ENCODE results near the gene MEF2C. TPM values are rescaled to one million over a fixed set of nuclear protein-coding genes. Genes with fewer than 3 reads are reported as not detected.

Gene MEF2C
- total RNA-seq, 1 donor = 30.0 TPM

DNA sequence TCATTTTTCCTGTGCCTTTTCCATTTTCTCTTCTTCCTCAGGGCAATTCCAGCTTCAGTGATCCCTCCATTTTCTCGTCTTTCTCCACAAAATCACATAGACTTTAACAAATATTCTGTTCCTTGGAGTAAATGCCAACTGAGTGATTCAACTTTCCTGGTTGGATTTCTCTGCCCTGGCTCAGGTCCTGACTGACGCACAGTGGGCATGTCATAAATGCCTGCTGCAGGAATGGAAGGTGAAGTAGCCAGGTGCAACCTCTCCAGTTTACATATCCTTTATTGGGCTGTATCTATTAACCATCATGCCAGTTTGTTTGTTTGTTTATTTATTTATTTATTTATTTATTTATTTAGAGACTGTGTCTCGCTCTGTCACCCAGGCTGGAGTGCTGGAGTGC lies 95.1 kb downstream of the MEF2C start:
- no peaks in the 10 kb centered on the region for H3K9me3 ChIP-seq (ENCODE audit: low read depth, low read length)
- H3K4me3 ChIP-seq (ENCODE audit: low read length) = no peak overlapping the region
- H3K4me1 ChIP-seq (ENCODE audit: insufficient read depth, low read length) = peaks cover 17% of the 10 kb centered on the region

DNA sequence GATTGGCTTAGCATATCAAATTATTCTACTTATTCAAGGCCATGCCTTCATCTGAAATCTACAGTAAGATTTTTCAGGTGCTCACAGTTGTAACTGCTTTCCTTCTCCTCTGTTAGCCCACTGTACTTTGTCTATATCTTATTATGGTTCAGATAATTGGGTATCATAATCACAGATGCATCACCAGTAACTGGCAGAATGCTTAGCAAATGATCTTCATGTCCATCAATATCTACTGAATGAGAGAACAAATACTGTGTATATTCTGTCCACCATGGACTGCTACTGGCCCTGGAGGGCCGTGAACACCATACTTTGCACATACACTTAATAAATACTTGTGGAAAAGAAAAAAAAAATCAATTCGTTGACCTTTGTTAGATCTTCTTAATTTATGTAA lies 96.2 kb downstream of the MEF2C start:
- Histone ChIP-seq H3K9me3 (ENCODE audit: low read depth, low read length) (no peaks in the 10 kb centered on the region), H3K4me1 (ENCODE audit: insufficient read depth, low read length) (peaks cover 22% of the 10 kb centered on the region), H3K27me3 (ENCODE audit: insufficient read depth, low read length) (no peaks in the 10 kb centered on the region), H3K4me3 (ENCODE audit: low read length) (no peak overlapping the region)

More for the DNA sequence above, 95.1 kb downstream of the MEF2C start:
- no peaks in the 10 kb centered on the region for H3K27me3 ChIP-seq (ENCODE audit: insufficient read depth, low read length)

DNA sequence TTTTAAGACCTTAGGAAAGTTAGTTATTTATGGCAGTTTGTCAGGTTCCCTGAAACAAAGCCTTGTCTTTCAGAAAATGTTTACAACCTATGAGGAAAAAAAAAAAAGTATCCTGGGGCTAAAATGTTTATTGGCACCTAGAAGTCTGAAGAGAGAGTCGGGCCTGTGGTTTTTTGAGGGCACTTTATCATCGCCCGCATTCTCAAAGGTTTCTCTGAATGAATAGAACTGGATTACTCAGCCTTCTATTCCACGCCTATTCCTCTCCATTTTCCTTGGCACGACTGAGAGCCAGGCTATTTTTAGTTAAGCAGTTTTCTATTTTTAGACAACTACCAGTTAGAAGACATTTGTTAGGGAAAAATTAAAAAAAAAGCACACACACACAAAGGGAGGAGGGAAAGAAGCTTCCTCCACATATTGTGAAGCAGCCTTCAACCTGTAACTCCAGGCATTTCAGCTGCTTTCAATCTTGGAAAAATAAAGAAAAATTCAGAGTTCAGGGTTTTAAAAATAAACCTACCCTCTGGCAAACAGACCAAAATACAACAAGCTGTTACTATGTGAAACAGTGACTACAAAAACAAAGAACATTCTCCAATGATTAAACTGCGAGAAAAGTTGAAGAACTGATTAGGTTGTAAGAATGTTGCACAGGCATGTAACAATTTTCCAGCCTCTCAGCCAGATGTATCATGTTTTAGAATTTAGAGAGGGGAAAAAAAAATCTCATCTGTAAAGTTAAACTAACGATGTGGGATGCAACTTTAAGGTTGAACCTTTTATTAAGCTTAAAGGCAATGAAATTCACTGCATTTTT lies 97.0 kb downstream of the MEF2C start:
- Histone ChIP-seq H3K9me3 (ENCODE audit: low read depth, low read length) (no peaks in the 10 kb centered on the region), H3K4me3 (ENCODE audit: low read length) (no peak overlapping the region), H3K4me1 (ENCODE audit: insufficient read depth, low read length) (peaks cover 22% of the 10 kb centered on the region), H3K27me3 (ENCODE audit: insufficient read depth, low read length) (no peaks in the 10 kb centered on the region)

DNA sequence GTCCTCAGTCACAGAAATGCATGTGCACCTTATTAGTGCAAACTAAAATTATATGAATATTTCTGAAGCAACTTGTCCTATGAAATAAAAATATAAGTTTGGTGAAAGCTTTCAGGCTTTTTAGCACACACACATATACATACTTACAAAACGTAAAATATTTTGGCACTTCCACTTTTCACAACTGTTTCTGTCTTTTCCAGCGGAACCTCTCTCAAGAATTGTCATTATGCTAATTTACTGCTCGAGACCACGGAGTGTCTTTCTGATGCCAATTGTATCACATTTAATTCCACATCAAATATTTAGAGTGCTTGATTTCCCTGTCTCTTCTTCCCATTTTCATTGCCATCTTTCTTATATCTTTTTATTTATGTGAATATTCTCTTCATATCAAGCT lies 100.4 kb downstream of the MEF2C start:
- H3K9me3 ChIP-seq (ENCODE audit: low read depth, low read length) = no peaks in the 10 kb centered on the region
- H3K4me3 ChIP-seq (ENCODE audit: low read length) = no peak overlapping the region
- peaks cover 23% of the 10 kb centered on the region for H3K4me1 ChIP-seq (ENCODE audit: insufficient read depth, low read length)

DNA sequence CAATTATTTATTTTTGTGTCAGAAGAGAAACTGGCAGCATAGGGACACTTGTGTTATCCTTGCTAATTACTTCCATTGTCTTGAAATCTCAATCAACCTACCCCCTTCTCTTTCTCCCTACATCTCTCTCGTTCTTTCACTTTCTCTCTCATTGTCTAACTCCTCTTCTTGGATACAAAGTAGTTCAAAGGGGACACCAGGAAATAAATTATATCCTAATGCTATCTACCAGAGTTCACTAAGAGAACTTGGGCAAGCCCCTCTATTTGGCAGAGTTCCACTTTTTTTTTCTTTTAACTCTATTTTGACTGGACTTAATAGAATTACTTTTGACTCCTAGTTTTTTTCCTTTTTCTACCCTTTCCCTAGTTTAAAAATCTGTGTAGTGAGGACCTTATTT lies 102.2 kb downstream of the MEF2C start:
- no peaks in the 10 kb centered on the region for H3K9me3 ChIP-seq (ENCODE audit: low read depth, low read length)
- no peaks in the 10 kb centered on the region for H3K27me3 ChIP-seq (ENCODE audit: insufficient read depth, low read length)

More for the DNA sequence above, 100.4 kb downstream of the MEF2C start:
- H3K27me3 ChIP-seq (ENCODE audit: insufficient read depth, low read length) = no peaks in the 10 kb centered on the region

DNA sequence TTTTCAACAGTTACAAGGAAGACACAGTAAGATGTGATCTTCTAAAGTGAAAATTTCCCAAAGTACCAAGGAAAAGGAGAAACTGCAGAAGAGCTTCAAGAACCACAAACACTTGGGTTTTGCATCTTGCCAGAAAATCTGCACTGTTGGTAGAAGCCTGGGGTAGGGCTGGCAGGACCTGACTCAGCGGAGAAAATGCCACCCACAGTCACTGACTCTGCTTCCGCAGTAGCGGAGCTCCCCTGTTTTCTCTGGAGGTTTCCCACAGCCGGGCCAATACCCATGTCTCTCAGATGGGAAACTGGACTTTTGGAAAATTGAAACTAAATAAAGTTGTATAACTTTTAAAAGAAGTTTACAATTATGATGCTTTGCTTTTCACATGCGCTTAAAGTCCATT lies 104.2 kb downstream of the MEF2C start:
- Histone ChIP-seq H3K4me3 (ENCODE audit: low read length) (no peak overlapping the region), H3K9me3 (ENCODE audit: low read depth, low read length) (no peaks in the 10 kb centered on the region), H3K27me3 (ENCODE audit: insufficient read depth, low read length) (no peaks in the 10 kb centered on the region), H3K4me1 (ENCODE audit: insufficient read depth, low read length) (peaks cover 11% of the 10 kb centered on the region)

More for the DNA sequence above, 102.2 kb downstream of the MEF2C start:
- Histone ChIP-seq H3K4me1 (ENCODE audit: insufficient read depth, low read length) (peaks cover 18% of the 10 kb centered on the region), H3K4me3 (ENCODE audit: low read length) (no peak overlapping the region)

DNA sequence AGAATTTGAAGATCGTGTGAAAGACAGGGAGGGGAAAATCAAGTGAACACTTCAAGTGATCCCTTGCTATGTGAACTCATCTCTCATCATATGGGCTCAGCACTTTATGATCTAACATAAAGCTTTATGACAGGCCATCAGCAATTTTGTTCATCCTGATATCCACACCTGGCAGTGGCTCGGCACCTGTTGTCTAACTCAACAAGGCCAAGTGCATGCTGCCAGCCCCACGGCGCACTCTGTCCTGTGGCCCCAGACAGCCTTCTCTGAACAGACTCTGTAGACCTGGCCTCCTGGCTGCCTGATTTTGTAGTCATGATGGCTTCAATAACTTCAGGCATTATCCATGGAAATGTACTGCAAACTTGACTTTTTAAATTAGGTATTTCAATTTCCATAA lies 106.3 kb downstream of the MEF2C start:
- Histone ChIP-seq H3K9me3 (ENCODE audit: low read depth, low read length) (no peaks in the 10 kb centered on the region), H3K27me3 (ENCODE audit: insufficient read depth, low read length) (no peaks in the 10 kb centered on the region), H3K4me3 (ENCODE audit: low read length) (no peak overlapping the region), H3K4me1 (ENCODE audit: insufficient read depth, low read length) (peaks cover 4% of the 10 kb centered on the region)

DNA sequence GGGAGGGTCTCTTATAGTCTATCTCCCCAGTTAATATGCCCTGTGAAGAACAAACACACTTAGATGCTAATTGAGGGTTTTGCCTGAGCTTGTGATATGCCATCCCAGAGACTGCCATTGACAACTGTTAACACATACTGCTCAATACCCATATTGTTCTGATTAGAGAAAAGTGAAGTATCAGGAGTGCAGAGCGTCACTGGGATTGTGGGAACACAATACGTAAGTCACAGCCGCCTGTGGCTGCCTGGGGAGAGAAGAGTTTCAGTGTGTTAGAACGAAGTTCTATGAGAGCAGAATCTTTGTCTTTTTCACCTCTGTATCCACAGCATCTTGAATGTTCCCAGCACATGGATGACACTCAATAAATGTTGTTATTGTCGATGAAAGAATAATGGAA lies 110.2 kb downstream of the MEF2C start:
- Histone ChIP-seq H3K9me3 (ENCODE audit: low read depth, low read length) (no peaks in the 10 kb centered on the region), H3K4me1 (ENCODE audit: insufficient read depth, low read length) (no peaks in the 10 kb centered on the region), H3K27me3 (ENCODE audit: insufficient read depth, low read length) (no peaks in the 10 kb centered on the region), H3K4me3 (ENCODE audit: low read length) (no peak overlapping the region)

DNA sequence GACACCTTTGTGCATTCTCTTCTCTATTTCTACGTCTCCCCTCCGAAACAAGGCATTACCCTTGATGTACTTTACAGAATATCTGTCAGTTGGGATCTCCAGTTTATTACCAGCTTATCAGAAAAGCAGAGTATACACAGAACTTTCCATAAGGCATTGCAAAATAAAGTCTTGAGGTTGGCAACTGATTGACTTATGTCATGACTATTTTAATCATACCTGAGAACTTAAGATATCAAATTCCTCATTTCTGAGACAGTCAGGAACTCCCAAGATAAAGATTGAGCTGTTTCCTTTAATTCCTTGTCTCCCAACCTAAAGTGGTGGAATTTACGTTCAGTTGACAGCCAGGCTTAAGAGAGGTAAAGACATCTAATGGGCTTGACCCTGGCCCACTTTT lies 110.9 kb downstream of the MEF2C start:
- no peaks in the 10 kb centered on the region for H3K9me3 ChIP-seq (ENCODE audit: low read depth, low read length)
- H3K4me1 ChIP-seq (ENCODE audit: insufficient read depth, low read length) = no peaks in the 10 kb centered on the region
- H3K4me3 ChIP-seq (ENCODE audit: low read length) = no peak overlapping the region
- no peaks in the 10 kb centered on the region for H3K27me3 ChIP-seq (ENCODE audit: insufficient read depth, low read length)

DNA sequence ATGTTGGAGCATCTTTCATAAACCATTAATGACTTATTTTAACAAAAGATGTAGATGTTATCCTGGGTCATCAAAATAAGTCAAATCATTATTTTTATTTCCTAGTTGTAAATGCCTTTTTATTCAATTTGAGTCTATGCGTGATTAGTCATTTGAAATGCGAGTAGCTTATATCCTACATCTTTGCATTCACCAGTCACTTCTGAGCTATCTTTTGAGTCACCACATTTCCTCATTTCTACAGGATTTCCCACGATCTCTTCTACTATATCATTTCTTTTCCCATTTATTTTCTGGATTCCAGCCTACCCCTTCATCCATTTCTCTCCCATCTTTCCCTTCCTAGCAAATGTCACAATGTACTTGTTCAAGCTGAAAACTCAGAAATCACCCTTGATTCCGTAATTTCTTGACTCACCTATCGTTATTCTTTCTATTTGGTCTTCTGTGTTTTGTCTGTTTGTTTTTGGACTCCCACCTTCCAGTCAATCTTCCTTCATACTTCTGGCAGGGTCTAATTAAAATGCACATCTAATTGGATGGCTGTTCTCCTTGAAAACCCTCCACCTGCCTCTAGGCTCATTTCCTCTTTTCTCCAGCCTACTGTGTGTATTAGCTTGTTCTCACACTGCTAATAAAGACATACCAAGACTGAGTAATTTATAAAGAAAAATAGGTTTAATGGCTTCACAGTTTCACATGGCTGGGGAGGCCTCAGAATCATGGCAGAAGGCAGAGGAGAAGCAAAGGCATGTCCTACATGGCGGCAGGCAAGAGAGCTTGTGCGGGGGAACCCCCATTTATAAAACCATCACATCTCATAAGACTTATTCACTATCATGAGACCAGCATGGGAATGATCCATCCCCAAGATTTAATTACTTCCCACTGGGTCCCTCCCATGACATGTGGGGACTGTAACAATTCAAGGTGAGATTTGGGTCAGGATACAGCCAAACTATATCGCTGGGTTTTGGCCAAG lies 112.4 kb downstream of the MEF2C start:
- H3K4me3 ChIP-seq (ENCODE audit: low read length) = no peak overlapping the region
- no peaks in the 10 kb centered on the region for H3K27me3 ChIP-seq (ENCODE audit: insufficient read depth, low read length)
- no peaks in the 10 kb centered on the region for H3K4me1 ChIP-seq (ENCODE audit: insufficient read depth, low read length)
- H3K9me3 ChIP-seq (ENCODE audit: low read depth, low read length) = no peaks in the 10 kb centered on the region

DNA sequence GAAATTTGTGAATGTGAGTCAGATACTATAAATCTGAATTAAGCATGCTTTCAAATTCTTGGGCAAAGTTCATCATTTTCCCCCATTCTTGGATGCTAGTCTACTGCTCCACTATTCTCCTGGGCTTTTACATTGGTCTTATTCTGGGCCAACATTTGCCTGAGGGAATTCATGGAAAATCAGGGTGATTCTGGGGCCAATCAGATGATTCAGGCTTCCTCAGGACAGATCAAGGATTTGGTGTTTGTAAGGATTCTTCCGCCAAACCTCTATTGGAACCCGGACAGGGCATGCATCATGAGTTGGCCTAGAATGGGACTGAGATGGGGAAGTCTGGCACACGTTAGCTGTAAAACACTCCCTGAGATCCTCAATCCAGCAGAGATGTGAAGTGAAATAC lies 113.8 kb downstream of the MEF2C start:
- H3K4me1 ChIP-seq (ENCODE audit: insufficient read depth, low read length) = no peaks in the 10 kb centered on the region
- no peak overlapping the region for H3K4me3 ChIP-seq (ENCODE audit: low read length)
- H3K27me3 ChIP-seq (ENCODE audit: insufficient read depth, low read length) = no peaks in the 10 kb centered on the region
- no peaks in the 10 kb centered on the region for H3K9me3 ChIP-seq (ENCODE audit: low read depth, low read length)

DNA sequence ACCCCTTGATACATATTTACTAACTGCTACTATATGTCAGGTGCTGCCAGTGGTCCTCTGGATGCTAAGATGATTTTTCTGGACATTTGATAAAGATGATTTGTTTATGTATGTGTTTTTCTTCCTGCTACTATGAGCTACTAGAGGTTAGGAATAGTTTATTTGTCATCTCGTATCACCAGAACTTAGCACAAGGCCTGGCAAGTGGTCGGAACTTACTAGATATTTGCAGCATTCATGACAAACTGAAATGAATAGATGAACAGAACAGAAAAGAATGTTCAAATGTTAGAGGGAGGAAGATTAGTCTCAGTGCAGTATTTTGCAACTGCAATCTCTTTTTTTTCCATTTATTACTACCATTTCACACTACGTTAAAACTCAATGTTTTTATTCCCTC lies 114.6 kb downstream of the MEF2C start:
- H3K27me3 ChIP-seq (ENCODE audit: insufficient read depth, low read length) = no peaks in the 10 kb centered on the region
- H3K9me3 ChIP-seq (ENCODE audit: low read depth, low read length) = no peaks in the 10 kb centered on the region
- no peak overlapping the region for H3K4me3 ChIP-seq (ENCODE audit: low read length)
- no peaks in the 10 kb centered on the region for H3K4me1 ChIP-seq (ENCODE audit: insufficient read depth, low read length)

DNA sequence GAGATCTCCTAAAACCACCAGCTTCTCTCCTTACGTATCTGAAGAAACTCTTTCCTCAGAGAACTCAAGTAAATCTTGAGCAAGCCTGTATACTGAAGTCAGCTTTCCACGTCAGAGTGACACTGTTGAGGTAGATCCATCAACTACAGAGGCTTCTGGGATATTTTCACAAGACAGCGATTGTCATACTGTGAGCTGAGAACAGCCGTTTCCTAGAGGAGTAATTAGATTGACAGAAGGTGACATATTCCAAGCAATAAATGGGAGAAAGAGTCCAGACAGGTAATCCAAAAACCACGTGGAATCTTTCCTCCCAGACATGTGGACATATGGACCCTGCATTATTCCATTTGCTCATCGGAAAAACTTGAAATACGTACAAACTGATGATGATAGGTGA lies 117.2 kb downstream of the MEF2C start:
- Histone ChIP-seq H3K9me3 (ENCODE audit: low read depth, low read length) (no peaks in the 10 kb centered on the region), H3K4me1 (ENCODE audit: insufficient read depth, low read length) (peaks cover 13% of the 10 kb centered on the region), H3K4me3 (ENCODE audit: low read length) (no peak overlapping the region), H3K27me3 (ENCODE audit: insufficient read depth, low read length) (no peaks in the 10 kb centered on the region)

DNA sequence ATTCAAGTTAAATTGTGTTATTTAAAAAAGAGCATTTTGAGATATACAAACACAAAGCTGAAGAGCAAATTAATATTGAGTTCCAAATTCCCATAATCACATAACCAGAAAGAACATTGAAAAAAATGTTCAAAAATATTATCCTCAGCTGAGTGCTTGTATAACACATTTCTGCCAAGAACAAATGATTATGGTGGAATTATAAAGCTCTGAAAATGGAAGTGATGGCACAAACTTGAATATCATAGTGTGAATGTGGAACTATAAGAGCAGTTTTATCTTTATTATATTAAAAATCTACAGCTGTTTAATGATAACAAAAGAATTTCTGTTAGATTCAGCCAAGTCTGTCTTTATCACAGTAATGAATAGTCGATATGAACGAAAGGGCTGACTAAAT lies 117.8 kb downstream of the MEF2C start:
- no peaks in the 10 kb centered on the region for H3K27me3 ChIP-seq (ENCODE audit: insufficient read depth, low read length)
- H3K4me1 ChIP-seq (ENCODE audit: insufficient read depth, low read length) = peaks cover 19% of the 10 kb centered on the region
- H3K4me3 ChIP-seq (ENCODE audit: low read length) = no peak overlapping the region
- no peaks in the 10 kb centered on the region for H3K9me3 ChIP-seq (ENCODE audit: low read depth, low read length)

DNA sequence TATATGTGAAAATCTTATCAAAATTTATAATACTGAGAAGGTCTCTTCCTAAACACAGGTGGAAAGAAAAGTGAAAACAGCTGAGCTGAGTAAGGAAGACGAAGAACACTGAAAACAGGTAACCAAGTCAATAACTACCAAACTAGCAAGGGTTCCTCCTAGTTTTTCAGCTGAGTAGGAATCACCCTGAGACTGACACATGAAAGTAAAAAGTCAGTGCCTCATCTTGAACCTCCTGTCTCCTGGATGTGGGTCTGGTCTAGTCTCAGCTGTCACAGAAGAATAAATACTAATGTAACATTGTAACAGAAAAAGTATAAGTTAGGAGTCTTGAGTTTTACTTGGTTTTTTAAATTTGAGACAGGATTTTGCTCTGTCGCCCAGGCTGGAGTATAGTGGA lies 121.0 kb downstream of the MEF2C start:
- Histone ChIP-seq H3K9me3 (ENCODE audit: low read depth, low read length) (no peaks in the 10 kb centered on the region), H3K27me3 (ENCODE audit: insufficient read depth, low read length) (no peaks in the 10 kb centered on the region), H3K4me1 (ENCODE audit: insufficient read depth, low read length) (peaks cover 19% of the 10 kb centered on the region), H3K4me3 (ENCODE audit: low read length) (no peak overlapping the region)
